Brain pericyte (primary cell): ENCODE measurements around the gene ZNF177.

Experiments used
- DNase-seq: peaks from one replicate; pipeline ENCODE4 v3.0.0-alpha.2; 2012; ENCODE audit warnings: low read depth, low spot score

Gene ZNF177

DNA sequence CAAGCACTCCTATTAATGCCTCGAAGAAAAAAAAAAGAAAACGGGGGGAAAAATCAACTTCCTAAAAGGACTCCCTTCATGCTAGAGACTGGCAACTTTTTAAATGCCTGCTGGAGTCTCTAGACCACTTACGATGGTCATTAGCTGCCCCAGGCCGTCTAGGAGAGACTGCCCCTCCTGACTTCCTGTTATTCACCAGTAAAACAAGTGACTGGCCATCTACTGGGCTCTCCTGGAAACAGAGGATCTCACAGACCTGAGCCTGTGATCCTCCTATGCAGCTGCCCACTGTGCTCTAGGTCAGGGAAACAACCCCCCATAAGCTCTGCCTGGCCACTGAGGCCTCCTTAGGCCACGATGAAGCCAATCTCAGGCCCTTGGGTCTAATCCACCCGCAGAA, 65.1 kb downstream of the ZNF177 start:
- no peak for DNase-seq

DNA sequence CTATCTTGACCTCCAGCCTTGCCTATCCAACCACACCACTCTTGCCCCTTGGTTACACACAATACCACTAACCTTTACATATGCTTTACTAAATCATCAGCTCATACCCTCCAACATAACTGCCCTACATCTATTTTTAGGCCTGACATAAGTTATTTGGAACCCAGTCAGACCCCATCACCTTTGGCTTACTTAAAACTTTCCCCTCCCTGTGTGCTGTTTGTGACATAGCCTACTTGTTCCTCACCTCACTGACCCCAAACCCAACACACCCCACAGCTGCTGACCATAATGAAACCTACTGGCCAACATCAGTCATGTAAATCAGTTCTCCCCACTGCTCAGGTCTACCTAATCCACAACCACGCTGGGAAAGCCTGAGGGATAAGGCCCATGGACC, 67.6 kb downstream of the ZNF177 start:
- no peak for DNase-seq

DNA sequence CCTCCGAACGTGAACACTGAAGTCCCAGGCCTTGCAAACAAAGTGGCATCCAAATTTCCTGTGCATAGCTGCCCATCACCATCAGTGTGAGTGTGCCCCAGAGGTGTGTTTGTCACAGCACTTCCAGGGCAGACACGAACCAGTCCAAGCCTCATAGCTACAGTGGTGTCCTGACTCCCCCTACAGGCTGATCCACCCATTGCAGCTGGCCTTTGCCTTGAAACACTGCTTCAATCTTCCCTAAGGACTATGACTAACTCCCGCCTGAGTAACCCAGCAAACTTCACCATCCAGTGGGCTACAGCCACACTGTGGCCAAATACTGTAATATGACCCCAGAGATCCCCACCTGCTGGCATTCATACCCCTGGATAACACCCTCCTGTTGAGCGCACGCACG, 68.7 kb downstream of the ZNF177 start:
- DNase-seq: no peak
